Ectodermal cell (in vitro differentiated cells): Measurements from ENCODE around the gene MSRB3.

Experiments
- H3K27ac ChIP-seq: 2 replicates; pipeline ENCODE4 v1.7.0; 2013; ENCODE audit warnings: mild to moderate bottlenecking, low read depth, low read length; ENCODE audit not compliant: insufficient read depth, poor library complexity, severe bottlenecking
- H3K27me3 ChIP-seq: 2 replicates; pipeline ENCODE4 v1.7.0; 2013; ENCODE audit warnings: mild to moderate bottlenecking, low read length; ENCODE audit not compliant: insufficient read depth, control insufficient read depth, poor library complexity, severe bottlenecking
- H3K36me3 ChIP-seq: one replicate; pipeline ENCODE4 v1.7.0; 2013; ENCODE audit warnings: low read length; ENCODE audit not compliant: control insufficient read depth, insufficient read depth
- H3K4me1 ChIP-seq: one replicate; pipeline ENCODE4 v1.7.0; 2013; ENCODE audit warnings: low read length; ENCODE audit not compliant: control insufficient read depth, insufficient read depth
- H3K4me3 ChIP-seq: 2 replicates; pipeline ENCODE4 v1.7.0; 2013; ENCODE audit warnings: low read depth, low read length, control low read depth; ENCODE audit not compliant: insufficient read depth
- H3K9me3 ChIP-seq: 2 replicates; pipeline ENCODE4 v1.7.0; 2013; ENCODE audit warnings: mild to moderate bottlenecking, low read length, moderate library complexity; ENCODE audit not compliant: control insufficient read depth
- WGBS, 2 experiments: methylation state at CpG; one replicate each; pipeline ENCODE4 v1.1.7; 2013; ENCODE audit warnings: missing lambda C conversion rate in 2 of 2; 5-methylcytosine and 5-hydroxymethylcytosine counted together

MSRB3 gene

DNA sequence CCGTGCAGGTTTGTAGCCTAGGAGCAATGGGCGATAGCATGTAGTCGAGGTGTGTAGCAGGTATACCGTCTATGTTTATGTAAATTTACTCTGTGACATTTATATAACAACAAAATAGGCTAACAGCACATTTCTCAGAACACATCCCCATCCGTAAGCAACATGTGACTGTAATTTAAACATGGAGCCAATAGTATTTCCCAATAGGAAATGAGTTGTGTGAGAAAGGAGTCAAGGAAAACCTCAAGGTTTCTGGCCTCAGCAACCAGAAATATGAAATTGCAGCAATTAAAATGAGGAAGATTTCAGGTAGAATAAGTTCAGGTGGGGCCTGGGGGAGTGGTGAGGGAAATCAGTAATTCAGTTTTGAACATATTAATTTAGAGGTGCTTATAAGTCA, 136.0 kb downstream of the MSRB3 start:
- 100% methylated on average over 1 to 5 of the region's 5 CpGs for WGBS, 2 experiments
- H3K4me1 ChIP-seq, result no peaks in the 10 kb centered on the region
- H3K27me3 ChIP-seq, result no peaks in the 10 kb centered on the region
- H3K27ac ChIP-seq, result no peak overlapping the region
- no peaks in the 10 kb centered on the region for H3K36me3 ChIP-seq
- H3K4me3 ChIP-seq, result no peak overlapping the region
- no peaks in the 10 kb centered on the region for H3K9me3 ChIP-seq

DNA sequence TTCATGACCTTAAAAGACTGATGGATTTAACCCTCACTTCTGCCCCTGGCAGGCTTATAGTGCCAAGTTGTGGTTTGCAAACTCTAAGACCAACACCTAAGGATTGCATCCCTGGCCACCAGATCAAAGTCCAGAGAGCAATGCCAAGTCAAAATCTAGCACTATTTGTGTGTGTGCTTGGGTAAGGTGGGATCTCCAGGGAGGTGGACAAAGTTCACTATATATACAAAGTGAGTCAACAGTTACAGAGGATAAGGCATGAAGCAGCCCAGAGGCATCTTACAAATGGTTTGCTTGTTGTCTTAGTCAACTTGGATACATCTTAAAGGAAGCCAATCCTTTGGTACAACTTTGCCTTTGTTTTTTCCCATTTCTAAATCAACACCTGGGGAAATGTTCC, 137.3 kb downstream of the MSRB3 start:
- Histone ChIP-seq H3K9me3 (no peaks in the 10 kb centered on the region), H3K27ac (no peak overlapping the region), H3K4me3 (no peak overlapping the region), H3K36me3 (no peaks in the 10 kb centered on the region), H3K27me3 (no peaks in the 10 kb centered on the region), H3K4me1 (no peaks in the 10 kb centered on the region)

GRCh38 chr12:65419284-65420072, 141.0 kb downstream of the MSRB3 start:
- Histone ChIP-seq H3K27ac (no peak overlapping the region), H3K4me1 (no peaks in the 10 kb centered on the region), H3K4me3 (no peak overlapping the region), H3K27me3 (no peaks in the 10 kb centered on the region), H3K36me3 (no peaks in the 10 kb centered on the region), H3K9me3 (no peaks in the 10 kb centered on the region)
- WGBS, 2 experiments, result 93 to 94% methylated on average over 12 of the region's 12 CpGs

GRCh38 chr12:65420941-65421340, 142.5 kb downstream of the MSRB3 start:
- Histone ChIP-seq H3K36me3 (no peaks in the 10 kb centered on the region), H3K9me3 (no peaks in the 10 kb centered on the region), H3K27ac (no peak overlapping the region), H3K27me3 (no peaks in the 10 kb centered on the region), H3K4me3 (no peak overlapping the region), H3K4me1 (no peaks in the 10 kb centered on the region)

DNA sequence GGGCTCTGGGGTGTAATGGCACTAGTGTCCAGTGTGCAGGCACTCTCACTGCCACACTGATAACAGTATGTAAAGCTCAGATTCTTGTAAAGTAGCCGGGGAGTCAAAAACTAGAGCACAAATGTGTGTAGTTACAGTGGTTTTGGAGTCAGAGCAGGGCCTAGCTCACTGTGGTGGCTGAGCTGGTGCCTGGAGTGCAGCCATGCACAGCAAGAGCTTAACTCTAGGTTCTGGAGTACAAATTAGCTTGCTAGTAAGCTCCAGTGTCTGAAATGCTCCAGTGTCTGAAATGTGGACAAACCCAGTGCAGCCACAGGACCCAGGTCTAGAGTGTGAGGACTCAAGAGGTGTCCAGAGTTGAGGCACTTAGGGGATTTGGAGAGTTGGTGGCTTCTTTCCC, 149.2 kb downstream of the MSRB3 start:
- H3K27ac ChIP-seq, result no peak overlapping the region
- H3K4me1 ChIP-seq, result no peaks in the 10 kb centered on the region
- WGBS, 2 experiments, result 92 to 94% methylated on average over 1 of the region's 1 CpG
- H3K9me3 ChIP-seq, result no peaks in the 10 kb centered on the region
- H3K4me3 ChIP-seq, result no peak overlapping the region
- H3K36me3 ChIP-seq, result no peaks in the 10 kb centered on the region
- H3K27me3 ChIP-seq, result no peaks in the 10 kb centered on the region

DNA sequence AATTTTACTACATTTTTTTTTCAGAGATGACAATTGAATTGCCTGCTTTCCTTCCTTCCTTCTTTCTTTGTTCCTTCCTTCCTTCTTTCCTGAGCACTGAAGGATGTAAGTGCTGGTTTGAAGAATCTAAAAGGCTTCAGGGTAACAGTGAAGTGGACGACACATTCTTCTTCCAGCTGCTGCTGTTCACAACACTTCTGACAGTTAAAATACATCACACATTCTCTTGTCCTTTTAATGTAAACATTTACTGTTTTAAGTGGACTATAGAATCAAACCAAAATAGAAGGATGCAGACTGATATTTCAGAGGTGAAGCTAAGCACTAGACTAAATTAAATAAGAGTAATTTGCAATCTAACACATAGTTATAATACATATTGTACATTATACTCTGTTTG, 151.5 kb downstream of the MSRB3 start:
- no peaks in the 10 kb centered on the region for H3K36me3 ChIP-seq
- no peaks in the 10 kb centered on the region for H3K27me3 ChIP-seq
- no peaks in the 10 kb centered on the region for H3K4me1 ChIP-seq
- no peak overlapping the region for H3K4me3 ChIP-seq
- WGBS, 2 experiments, result 100% methylated on average over 1 of the region's 1 CpG; no CpG with 5 or more reads in 1 of the 2 experiments
- H3K9me3 ChIP-seq, result no peaks in the 10 kb centered on the region
- H3K27ac ChIP-seq, result no peak overlapping the region

- Histone ChIP-seq H3K4me1 (no peaks in the 10 kb centered on the region), H3K27ac (no peak overlapping the region), H3K4me3 (no peak overlapping the region), H3K9me3 (no peaks in the 10 kb centered on the region), H3K27me3 (no peaks in the 10 kb centered on the region), H3K36me3 (no peaks in the 10 kb centered on the region)
- WGBS, 2 experiments, result 94 to 97% methylated on average over 3 of the region's 3 CpGs
Observed at GRCh38 chr12:65430571-65431306, 152.3 kb downstream of the MSRB3 start.

GRCh38 chr12:65432114-65432513, 153.6 kb downstream of the MSRB3 start:
- Histone ChIP-seq H3K9me3 (no peaks in the 10 kb centered on the region), H3K4me1 (no peaks in the 10 kb centered on the region), H3K27ac (no peak overlapping the region), H3K36me3 (no peaks in the 10 kb centered on the region), H3K27me3 (no peaks in the 10 kb centered on the region), H3K4me3 (no peak overlapping the region)

GRCh38 chr12:65432651-65433050, 154.2 kb downstream of the MSRB3 start:
- H3K27me3 ChIP-seq, result no peaks in the 10 kb centered on the region
- 33 to 75% methylated on average over 1 of the region's 1 CpG for WGBS, 2 experiments
- no peaks in the 10 kb centered on the region for H3K4me1 ChIP-seq
- H3K9me3 ChIP-seq, result no peaks in the 10 kb centered on the region
- no peak overlapping the region for H3K27ac ChIP-seq
- no peak overlapping the region for H3K4me3 ChIP-seq
- no peaks in the 10 kb centered on the region for H3K36me3 ChIP-seq

- no peaks in the 10 kb centered on the region for H3K36me3 ChIP-seq
- no peaks in the 10 kb centered on the region for H3K4me1 ChIP-seq
- 97 to 98% methylated on average over 3 of the region's 3 CpGs for WGBS, 2 experiments
- H3K4me3 ChIP-seq, result no peak overlapping the region
- no peak overlapping the region for H3K27ac ChIP-seq
- no peaks in the 10 kb centered on the region for H3K27me3 ChIP-seq
- H3K9me3 ChIP-seq, result no peaks in the 10 kb centered on the region
Observed at GRCh38 chr12:65434737-65435136, 156.3 kb downstream of the MSRB3 start.
